ENCODE data around the gene CD27.
"Not testable (repeated sequence)": the region's sequence is repeated elsewhere in the genome, so short reads cannot be mapped to it uniquely, and the experiment has no call there.

CD27 gene

GRCh38 chr12:6461401-6462233, 16.9 kb downstream of the CD27 start:
- peak; percentile 80 for DNase-seq

- peak; percentile 49 for DNase-seq
Observed at GRCh38 chr12:6462234-6462995, 17.7 kb downstream of the CD27 start.

GRCh38 chr12:6463216-6463615, 18.5 kb downstream of the CD27 start:
- no peak for DNase-seq

DNA sequence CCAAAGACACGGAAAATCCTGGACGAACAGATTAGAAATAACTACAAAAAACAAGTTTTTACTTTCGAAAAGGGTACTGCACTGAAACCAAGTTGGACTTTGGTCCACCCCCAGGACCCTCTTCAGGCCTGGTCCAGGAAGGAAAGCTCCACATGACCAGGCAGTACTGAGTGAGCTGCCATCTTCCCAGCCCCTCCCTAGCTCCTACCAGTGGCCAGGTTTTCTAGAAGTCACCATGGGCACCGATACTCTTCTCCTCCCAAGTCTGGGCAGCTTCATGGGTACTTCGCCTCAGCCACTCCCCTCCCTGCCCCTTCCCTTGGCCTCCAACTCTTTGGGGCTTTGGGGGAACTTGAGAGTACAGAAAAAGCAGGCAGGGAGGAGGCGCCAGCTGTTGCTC, 19.1 kb downstream of the CD27 start:
- no peak for DNase-seq

GRCh38 chr12:6464531-6464930, 19.8 kb downstream of the CD27 start:
- DNase-seq = no peak

- peak; percentile 35 for DNase-seq
Observed at GRCh38 chr12:6465467-6466183, 20.9 kb downstream of the CD27 start.

DNA sequence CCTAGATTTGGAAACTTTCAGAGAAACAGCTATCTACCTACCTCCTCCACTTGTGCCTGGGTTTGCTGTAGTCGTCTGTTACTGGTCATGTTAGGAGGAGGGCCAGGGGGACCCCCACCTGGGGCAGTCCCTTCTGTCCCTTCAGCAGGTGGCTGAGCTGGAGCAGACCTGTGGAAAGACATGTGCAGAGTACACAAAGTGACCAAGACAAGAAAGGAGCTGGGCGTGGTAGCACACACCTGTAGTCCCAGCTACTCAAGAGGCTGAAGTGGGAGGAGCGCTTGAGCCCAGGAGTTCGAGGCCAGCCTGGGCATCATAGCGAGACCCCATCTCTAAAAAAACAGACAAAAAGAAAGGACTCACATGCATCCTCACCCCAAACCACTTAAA, 21.4 kb downstream of the CD27 start:
- no peak for DNase-seq

- not testable (repeated sequence) for DNase-seq
Observed at GRCh38 chr12:6466751-6467150, 22.0 kb downstream of the CD27 start.

GRCh38 chr12:6467571-6468282, 23.0 kb downstream of the CD27 start:
- not testable (repeated sequence) for DNase-seq

DNA sequence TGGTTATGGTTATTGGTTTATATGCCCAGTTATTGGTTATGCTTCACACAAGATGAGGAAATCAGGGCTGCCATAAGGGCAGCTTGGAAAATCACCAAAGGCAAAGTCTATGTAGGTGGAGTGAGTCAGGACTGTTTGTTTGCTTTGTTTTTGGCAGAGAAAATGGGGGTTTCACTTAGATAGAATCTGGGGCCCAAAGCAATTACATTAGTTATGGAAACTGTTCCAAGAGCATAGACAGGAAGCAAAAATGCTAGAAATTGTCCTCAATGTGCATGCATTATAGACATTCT, 23.5 kb downstream of the CD27 start:
- no peak for DNase-seq

DNA sequence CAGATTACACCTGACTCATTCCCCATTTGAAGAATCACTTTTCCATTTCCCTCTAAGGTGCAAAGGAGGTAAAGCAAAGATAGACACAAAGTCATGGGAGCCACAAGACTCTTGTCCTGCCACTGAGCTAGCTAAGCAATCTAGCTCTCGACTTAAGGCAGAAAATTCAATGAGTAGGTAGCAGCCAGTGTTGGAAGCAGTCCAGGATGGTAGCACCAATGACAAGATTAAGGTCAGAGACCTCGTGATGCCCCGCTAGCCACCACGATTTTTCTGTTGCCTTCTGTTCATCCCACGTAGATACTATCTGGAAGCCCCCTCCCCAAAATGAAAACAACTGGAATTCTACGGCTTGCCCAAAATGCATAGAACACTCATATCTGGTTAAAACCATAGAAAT, 24.3 kb downstream of the CD27 start:
- no peak for DNase-seq

DNA sequence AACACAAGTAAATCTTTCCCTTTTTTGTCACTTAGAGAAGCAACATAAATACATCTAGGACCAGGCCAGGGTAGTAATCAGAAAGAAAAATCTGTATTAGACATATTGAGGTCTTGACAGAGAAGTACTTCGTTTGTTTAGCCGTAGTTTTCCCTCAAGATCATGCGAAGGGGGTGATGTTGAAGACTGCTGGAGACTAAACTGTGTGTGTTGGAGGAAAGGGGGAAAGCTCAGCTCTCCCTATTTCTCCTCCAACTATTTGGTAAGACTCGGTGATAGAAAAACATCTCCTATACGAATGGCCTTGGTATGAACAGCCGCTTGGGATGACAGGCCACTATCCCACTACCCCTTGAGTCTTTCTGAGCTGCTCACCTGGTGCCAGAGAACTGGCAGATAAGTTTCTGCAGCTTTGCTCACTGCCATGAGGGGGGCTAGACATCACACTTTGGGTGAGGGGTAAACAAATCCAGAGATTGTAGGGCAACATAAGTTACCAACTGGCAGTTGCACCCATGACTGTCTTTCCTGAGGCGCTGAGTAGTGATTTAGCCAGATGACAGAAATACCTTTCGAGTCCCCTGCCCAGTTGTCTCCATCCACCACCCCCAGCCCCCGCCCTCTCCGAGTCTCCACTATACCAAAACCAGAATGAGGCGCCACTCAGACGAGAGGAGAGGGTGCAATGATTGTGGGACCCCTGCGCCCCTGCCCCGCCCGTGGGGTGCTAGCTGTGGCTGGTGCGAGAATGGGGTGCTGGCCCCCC, 25.0 kb downstream of the CD27 start:
- DNase-seq = no peak

DNA sequence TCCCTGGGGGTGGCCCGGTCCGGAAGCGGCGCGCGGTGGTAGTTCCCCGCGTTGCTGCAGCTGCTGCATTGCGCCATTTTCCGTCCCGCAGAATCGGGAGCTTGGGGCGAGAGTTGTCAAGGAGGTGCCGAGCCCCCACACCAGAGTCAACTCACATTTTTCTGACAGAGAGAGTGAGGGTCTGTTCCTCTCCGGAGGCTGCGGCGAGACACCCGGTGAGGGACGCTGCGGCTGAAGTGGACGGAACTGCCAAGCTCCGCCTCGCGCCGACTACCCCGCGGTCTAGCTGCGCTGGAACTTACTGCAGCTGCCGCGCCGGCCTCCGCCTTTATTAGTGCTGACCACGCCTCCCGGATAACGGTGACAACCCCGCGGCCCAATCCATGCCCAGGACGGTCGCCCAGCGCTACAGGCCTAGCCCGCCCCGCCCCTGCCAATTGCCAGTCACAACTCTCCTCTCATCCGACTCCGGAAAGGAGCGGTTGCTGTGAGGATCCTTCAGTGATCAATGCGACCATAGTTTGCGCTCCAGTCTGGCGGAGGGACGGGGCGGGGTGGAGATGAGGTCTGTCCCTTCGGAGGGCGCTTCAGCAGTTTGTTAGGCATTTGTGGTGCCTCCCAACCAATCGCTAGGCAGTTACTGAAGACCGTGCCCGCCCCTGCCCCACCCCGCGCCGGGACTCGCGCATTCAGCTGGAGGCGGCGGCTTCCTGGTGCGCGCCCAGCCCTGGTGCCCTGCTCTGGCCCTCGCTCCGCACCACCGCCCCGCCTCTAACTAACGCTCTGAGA, 25.8 kb downstream of the CD27 start, which contains the start of gene VAMP1:
TSS of gene VAMP1 (minus strand) at position 303 of the 789 bp plus-strand sequence. CDS start at position 157, 146 bp downstream.
- DNase-seq = peak; percentile 98

DNA sequence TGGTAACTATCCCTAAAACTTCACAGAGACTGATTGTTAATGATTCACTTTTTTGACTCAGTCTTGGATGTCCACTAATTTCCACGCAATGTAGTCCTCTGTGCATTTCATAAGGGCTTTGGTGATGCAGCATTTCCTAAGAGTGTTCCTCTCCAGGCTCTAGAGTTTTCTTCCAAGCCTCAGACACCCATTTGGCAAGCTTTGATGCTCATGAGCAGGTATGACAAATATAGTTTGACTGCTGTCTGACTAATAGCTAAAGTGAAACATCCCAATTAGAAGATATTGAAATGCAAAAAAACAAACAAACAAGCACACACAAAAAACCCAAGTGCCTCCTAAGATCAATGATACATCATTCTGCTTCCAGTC, 27.2 kb downstream of the CD27 start:
- DNase-seq = no peak

DNA sequence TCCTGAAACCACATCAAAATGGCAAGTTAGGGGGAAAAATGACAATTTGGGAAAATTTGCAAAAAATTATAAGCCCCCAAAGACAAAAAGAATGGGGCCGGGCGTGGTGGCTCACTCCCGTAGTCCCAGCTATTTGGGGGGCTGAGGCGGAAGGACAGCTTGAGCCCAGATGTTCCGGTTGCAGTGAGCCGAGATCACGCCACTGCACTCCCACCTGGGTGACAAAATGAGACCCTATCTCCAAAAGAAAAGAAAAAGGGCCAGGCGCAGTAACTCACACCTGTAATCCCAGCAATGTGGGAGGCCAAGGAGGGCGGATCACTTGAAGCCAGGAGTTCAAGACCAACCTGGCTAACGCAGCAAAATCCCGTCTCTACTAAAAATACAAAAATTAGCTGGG, 27.7 kb downstream of the CD27 start:
- DNase-seq = no peak

- DNase-seq = not testable (repeated sequence)
Observed at GRCh38 chr12:6475233-6475975, 30.6 kb downstream of the CD27 start.

DNA sequence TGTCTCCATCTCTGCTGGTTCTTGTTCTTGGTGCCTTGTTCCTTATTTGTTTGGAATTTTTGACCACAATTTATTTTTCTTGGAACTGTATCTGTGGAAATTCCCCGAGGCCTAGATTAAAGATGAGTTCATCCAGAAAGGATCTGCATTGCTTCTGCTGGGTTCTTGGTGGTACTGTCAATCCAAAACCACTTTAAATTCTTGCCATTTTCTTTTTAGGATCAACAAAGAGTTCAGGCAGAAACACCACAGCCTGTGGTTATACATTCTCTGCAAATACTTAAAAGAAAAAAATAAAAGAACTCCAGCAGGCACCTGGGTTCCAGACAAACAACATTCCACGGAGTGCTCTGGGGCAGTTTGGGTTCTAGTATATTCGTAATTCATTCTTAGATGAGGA, 31.7 kb downstream of the CD27 start:
- DNase-seq = no peak

GRCh38 chr12:6477601-6478377, 33.0 kb downstream of the CD27 start:
- not testable (repeated sequence) for DNase-seq

GRCh38 chr12:6478416-6478815, 33.7 kb downstream of the CD27 start:
- DNase-seq = no peak

DNA sequence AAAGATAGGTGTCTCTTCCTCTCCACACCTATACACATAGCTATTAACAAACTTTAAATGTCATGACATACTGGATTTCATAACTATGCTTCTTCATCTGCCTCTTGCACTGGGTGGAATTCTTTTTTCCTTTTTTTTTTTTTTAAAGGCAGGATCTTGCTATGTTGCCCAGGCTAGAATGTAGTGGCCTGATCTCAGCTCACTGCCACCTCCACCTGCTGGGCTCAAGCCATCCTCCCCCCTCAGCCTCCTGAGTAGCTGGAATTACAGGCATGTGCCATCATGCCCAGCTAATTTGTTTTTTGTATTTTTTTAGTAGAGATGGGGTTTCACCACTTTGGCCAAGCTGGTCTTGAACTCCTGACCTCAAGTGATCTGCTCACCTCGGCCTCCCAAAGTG, 43.5 kb downstream of the CD27 start:
- no peak for DNase-seq
